ENCODE measurements around the gene GALNS.
"Not testable (repeated sequence)": the region's sequence is repeated elsewhere in the genome, so short reads cannot be mapped to it uniquely, and the experiment has no call there.

GALNS gene

GRCh38 chr16:88780142-88781062 is 76.3 kb downstream of the GALNS start:
- FAIRE-seq: no peak

DNA sequence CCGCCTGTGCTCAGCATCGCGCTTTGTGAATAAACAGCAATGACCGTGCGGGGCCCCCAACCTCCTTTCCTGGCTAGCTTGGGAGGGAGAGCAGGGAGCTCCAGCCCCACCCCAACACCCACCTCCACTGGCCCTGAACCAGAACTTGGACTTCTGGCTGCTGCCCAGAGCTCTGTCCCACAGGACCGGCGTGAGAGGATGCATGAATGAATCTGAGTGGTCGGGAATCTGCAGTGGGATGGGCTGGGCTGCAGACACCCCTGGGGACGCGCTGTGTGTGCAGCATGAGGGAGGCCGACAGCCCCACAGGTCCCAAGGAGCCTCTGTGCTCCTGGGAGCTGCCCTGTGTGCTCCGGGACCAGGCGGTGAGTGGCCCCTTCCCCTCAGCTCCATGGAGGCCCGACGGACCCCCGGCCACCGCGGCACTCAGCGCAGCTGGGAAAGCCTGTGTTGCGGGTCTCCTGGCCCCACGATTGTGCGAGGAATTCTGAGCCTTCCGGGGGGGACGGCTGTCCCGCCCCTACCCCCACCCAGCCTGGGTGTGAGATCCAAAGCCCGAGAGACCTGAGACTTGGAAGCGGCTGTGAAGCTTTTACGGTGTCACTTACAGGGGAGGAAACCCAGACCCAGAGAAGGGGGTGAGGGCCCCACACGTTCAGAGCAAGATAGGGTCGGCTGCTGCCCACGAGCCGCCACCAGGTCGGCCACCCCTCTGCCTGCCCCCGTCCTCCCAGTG is 77.2 kb downstream of the GALNS start:
- FAIRE-seq: no peak

DNA sequence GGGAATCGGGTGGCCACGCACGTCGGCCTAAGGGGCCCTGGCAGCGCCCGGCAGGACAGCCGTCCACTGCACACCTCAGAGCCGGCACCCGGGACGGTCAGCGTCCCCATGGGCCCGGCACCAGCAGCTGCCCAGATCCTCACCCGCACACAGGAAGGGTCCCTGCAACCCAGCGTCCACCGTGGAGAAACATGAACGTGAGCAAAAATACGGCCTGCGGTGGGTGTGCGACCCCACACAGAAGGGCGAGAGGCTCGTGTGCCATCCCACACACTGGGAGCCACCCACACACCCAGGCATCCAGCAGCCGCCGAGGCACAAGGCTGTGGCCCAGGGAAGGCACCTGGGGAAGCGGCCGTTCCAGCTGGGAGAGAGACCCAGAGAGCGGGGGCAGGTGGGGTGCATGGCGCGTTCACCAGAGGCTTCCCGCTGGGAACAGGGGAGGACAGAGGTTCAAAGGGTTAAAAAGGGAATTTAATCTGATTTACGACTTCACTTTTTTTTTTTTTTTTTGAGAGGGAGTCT is 78.1 kb downstream of the GALNS start:
- FAIRE-seq: no peak

- no peak for FAIRE-seq
Observed at GRCh38 chr16:88778271-88778525, 78.5 kb downstream of the GALNS start.

- no peak for FAIRE-seq
Observed at GRCh38 chr16:88777471-88778270, 79.1 kb downstream of the GALNS start.

DNA sequence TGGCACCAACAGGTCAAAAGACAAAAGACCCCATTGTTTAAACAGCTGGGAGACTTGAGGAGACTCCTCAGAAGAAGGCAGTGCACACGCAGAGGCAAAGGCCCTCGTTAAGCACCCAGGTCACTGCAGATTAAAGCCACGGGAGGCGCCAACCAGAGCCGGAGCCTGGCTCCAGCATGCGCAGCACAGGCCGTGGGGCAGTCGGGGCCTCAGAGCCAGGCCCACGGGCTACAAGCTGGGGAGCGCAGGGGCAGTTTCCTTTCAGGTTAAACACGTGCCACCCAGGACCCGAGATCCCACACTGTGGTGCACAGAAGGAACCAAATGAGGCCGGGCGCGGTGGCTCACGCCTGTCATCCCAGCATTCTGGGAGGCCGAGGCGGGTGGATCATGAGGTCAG is 80.9 kb downstream of the GALNS start:
- no peak for FAIRE-seq

DNA sequence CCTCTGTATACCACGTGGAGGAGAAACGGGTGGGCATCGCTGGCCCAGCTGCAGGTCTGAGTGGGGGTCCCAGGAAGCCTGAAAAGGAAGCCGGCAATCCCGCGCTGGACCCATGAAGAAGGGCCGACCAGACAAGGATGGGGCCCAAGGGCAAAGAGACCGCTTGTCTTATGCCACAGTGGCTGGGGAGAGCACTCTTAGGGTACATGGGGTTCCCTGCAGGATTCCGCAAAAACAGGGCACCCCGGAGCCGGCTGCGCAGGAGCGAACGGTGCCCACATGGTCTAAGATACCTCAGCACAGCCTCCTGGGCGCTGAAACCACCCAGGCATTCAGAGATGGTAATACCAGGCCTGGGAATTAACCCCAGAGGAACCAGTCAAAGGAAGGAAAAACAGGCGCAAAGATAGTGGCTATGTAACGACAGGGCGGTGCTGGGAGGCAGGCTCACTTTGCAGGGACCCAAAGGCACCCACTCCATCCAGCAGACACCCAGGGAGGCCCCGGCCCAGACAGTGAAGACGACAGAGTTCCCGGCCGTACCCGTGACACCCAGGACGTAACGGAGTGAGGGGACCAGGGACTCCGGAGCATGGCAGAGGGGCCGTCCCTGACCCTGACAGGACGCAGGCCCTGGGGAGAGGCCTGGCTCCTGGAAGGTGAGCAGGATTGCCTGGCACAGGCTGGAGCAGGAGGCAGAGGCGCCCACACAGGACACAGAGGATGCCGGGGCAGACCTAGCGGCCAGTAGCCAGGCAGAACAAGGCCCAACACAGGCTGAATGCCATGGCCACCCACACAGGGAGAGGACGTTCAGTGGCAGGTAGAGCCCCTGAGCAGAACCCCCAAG is 82.0 kb downstream of the GALNS start:
- FAIRE-seq: no peak

- no peak for FAIRE-seq
Observed at GRCh38 chr16:88773812-88774291, 82.9 kb downstream of the GALNS start.

DNA sequence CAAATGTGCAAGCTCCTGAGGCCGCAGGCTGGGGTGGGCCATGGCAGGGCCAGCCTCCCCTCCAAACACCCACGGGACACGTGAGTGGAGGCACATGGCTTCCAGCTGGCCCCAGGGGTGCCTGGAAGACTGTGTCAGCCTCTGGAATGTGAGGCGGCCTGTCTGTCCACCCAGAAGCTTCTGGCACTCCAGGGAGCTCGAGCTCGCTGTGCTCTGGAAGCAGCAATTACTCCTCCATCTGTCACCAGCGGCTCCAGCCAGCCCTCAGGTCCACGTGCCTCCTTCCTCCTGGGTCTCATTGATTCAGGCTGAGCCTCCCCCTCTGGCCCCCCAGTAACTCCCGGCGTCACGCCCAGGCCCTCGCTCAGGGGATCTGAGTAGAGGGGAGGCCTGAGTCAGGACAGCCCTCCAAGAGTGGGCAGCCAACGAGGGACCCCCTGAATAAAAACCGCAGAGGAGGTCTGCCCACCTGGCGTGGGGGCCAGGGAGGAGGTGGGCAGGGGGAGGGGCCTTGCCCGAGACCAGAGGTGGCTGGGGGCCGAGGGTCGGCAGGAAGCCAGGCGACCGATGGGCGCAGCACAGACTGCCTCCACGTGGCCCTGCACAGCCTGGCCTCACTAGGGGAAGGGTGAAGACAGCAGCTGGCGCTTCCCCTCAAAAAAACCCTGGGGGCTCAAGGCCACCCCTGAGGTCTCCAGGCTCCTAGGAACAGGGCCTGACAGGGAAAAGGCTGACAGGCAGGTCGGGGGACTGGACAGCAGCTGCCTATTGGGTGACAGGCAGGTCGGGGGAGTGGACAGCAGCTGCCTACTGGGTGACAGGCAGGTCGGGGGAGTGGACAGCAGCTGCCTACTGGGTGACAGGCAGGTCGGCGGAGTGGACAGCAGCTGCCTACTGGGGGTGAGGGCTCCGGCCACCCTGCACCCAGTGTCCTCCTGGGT is 83.6 kb downstream of the GALNS start:
- FAIRE-seq: no peak

- not testable (repeated sequence) for FAIRE-seq
Observed at GRCh38 chr16:88771781-88772180, 85.0 kb downstream of the GALNS start.

DNA sequence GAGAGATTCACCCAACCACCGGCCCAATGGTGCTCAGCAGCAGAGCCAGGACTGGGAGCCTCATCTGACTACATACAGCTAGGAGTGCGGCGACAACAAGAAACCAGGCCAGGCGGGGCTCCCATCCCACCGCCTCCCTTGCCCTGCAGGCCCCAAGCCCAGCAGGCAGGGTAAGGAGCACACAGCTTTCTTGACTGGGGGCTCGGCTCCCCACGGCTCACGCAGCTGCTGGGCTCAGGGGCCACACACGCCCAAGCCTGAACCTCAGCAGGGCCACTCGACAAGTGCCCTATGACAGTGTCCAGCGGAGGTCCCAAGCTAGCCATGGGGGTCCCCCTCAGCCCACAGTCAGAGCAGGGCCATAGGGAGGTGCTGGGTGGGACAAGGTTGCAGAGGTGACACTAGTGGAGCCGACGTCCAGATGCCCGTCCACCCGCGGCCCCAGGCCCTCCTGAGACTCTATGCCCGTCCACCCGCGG is 85.4 kb downstream of the GALNS start:
- FAIRE-seq: no peak

- no peak for FAIRE-seq
Observed at GRCh38 chr16:88770461-88771293, 86.1 kb downstream of the GALNS start.

DNA sequence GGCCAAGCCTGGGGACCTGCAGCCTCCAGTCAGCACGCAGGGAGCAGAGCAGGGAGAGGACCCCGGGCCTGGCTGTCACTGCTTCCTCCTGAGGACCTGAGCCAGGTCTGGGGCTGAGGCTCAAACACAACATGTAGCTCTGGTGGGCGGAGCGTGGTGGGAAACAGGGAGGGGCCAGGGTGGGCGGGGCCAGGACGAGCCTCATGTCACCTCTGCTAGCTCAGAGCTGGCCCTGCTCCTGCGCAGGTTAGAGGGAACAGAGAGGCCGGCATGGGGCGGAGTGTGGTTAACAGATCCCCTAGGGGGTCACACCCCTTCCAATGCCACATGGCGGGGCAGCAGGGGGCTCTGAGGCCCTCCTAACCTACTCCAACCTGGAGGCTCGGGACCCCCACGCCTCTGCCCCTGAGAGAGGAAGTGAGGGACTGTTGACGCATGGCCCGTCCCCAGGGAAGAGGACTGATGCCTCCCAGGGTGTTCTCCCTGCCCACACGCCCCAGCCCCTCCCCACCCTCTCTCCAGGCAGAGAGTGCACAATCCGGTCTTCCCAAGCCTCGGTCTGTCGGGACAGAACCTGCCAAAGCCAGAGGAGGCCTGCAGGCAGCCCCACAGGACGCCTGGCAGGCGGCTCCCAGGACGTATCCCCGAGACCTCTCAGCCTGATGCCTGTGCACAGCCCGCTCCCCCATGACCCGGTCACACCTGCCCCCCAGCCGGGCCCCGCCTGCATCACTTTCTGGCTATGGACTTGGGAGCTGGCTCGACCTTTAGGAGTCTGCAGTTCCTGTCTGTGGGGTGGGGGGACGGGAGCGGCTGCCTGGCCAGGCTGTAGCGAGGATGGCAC is 86.9 kb downstream of the GALNS start:
- FAIRE-seq: no peak

GRCh38 chr16:88768071-88768783 is 88.5 kb downstream of the GALNS start:
- FAIRE-seq: no peak

- no peak for FAIRE-seq
Observed at GRCh38 chr16:88767546-88768070, 89.1 kb downstream of the GALNS start.

- no peak for FAIRE-seq
Observed at GRCh38 chr16:88766975-88767374, 89.8 kb downstream of the GALNS start.

- FAIRE-seq: no peak
Observed at GRCh38 chr16:88764913-88765349, 91.8 kb downstream of the GALNS start.

GRCh38 chr16:88764080-88764479 is 92.7 kb downstream of the GALNS start:
- no peak for FAIRE-seq
